T-cell (primary cell): ENCODE results near the gene SPAG6. TPM values are rescaled to one million over a fixed set of nuclear protein-coding genes. Genes with fewer than 3 reads are reported as not detected.

ENCODE experiments used
- ATAC-seq, 4 experiments: fragments of 200-7000 bp in 3 of 4; fragments of 150-1000 bp in 1 of 4; cut with Tn5 transposase; replicated peaks in 1 of 4; 1 replicate in 3 of 4; 2 replicates in 1 of 4; pipeline ENCODE4 v1.10.0; 2021; ENCODE audit warnings: moderate library complexity in 3 of 4, mild to moderate bottlenecking in 2 of 4, moderate number of reproducible peaks in 1 of 4
- CTCF ChIA-PET, 2 donors: fragments of 300-600 bp; sonication (Branson Sonifier 250); formaldehyde crosslinking; loops; one replicate each; lab custom pipeline; 2022; ENCODE audit warnings: antibody characterized with exemption in 2 of 2; lab: Charles Lee
- POLR2A ChIA-PET, 2 donors: fragments of 300-600 bp; sonication (Branson Sonifier 250); formaldehyde crosslinking; loops; one replicate each; lab custom pipeline; 2022; ENCODE audit warnings: antibody characterized with exemption in 2 of 2; lab: Charles Lee
- DNase-seq, 35 experiments: peaks; one replicate each; pipeline versions ENCODE4 v3.0.0 to v3.0.0-alpha.2; 2013 to 2023
- H3K27ac ChIP-seq: one replicate; pipeline ENCODE4 v1.5.1; 2013; ENCODE audit warnings: low read length
- H3K27me3 ChIP-seq, 2 experiments: replicated peaks in 1 of 2; 1 replicate in 1 of 2; 2 replicates in 1 of 2; pipeline versions ENCODE4 v1.6.1 to v1.7.0; 2013; ENCODE audit warnings: low read length in 1 of 2, mixed read lengths in 1 of 2; ENCODE audit not compliant: control insufficient read depth in 2 of 2, insufficient read depth in 2 of 2; ENCODE audit errors: extremely low read depth in 1 of 2
- H3K36me3 ChIP-seq, 2 donors: 1 replicate in 1 of 2; 2 replicates in 1 of 2; pipeline versions ENCODE4 v1.6.1 to v1.7.0; 2013; ENCODE audit warnings: low read length in 1 of 2; ENCODE audit not compliant: control insufficient read depth in 2 of 2, insufficient read depth in 1 of 2; ENCODE audit errors: extremely low read depth in 1 of 2
- H3K4me1 ChIP-seq, 2 experiments: 1 replicate in 1 of 2; 2 replicates in 1 of 2; pipeline versions ENCODE4 v1.6.1 to v1.7.0; 2013; ENCODE audit warnings: low read length in 2 of 2, mixed read lengths in 1 of 2; ENCODE audit not compliant: insufficient read depth in 2 of 2, control insufficient read depth in 1 of 2; ENCODE audit errors: extremely low read depth in 1 of 2
- H3K4me3 ChIP-seq, 2 donors: 1 replicate in 1 of 2; 2 replicates in 1 of 2; pipeline versions ENCODE4 v1.5.1 to v1.7.0; 2013; ENCODE audit warnings: mild to moderate bottlenecking in 2 of 2, low read length in 1 of 2, moderate library complexity in 1 of 2; ENCODE audit not compliant: control insufficient read depth in 1 of 2; ENCODE audit errors: extremely low read depth in 1 of 2
- H3K9me3 ChIP-seq: 2 replicates; pipeline ENCODE4 v1.7.0; 2013
- H3K27ac Mint-ChIP-seq, 2 donors: one replicate each; pipeline ENCODE4 v1.8.0; 2020 to 2021; ENCODE audit warnings: mild to moderate bottlenecking in 2 of 2, mixed read lengths in 2 of 2
- H3K27me3 Mint-ChIP-seq, 2 donors: one replicate each; pipeline ENCODE4 v1.8.0; 2021 to 2022; ENCODE audit warnings: mixed read lengths in 2 of 2
- H3K36me3 Mint-ChIP-seq: one replicate; pipeline ENCODE4 v1.8.0; 2021; ENCODE audit warnings: mixed read lengths
- H3K4me1 Mint-ChIP-seq, 3 donors: one replicate each; pipeline ENCODE4 v1.8.0; 2020 to 2022; ENCODE audit warnings: mixed read lengths in 3 of 3, mild to moderate bottlenecking in 1 of 3
- H3K4me3 Mint-ChIP-seq, 3 donors: one replicate each; pipeline ENCODE4 v1.8.0; 2020 to 2022; ENCODE audit warnings: mild to moderate bottlenecking in 3 of 3, mixed read lengths in 3 of 3, moderate library complexity in 3 of 3
- H3K9me3 Mint-ChIP-seq, 3 donors: one replicate each; pipeline ENCODE4 v1.8.0; 2020 to 2022; ENCODE audit warnings: mixed read lengths in 3 of 3
- WGBS: methylation state at CpG from one replicate; pipeline ENCODE4 v1.1.5; 2013; ENCODE audit warnings: missing lambda C conversion rate; ENCODE audit not compliant: insufficient coverage; 5-methylcytosine and 5-hydroxymethylcytosine counted together
- total RNA-seq, 35 experiments: library from RNA in 6 of 35; stranded (reverse) in 6 of 35; fragments of 120-200 nt in 1 of 35; gene quantifications; one replicate each; pipeline versions ENCODE4 v1.2.1 to v1.2.4 and lab custom pipeline; 2013 to 2026

The SPAG6 gene
- total RNA-seq, 5 donors from 2014 or later (not counting 1 experiment from before 2014, with no cell fraction given): 0.23 to 0.33 TPM; not detected in 3

DNA sequence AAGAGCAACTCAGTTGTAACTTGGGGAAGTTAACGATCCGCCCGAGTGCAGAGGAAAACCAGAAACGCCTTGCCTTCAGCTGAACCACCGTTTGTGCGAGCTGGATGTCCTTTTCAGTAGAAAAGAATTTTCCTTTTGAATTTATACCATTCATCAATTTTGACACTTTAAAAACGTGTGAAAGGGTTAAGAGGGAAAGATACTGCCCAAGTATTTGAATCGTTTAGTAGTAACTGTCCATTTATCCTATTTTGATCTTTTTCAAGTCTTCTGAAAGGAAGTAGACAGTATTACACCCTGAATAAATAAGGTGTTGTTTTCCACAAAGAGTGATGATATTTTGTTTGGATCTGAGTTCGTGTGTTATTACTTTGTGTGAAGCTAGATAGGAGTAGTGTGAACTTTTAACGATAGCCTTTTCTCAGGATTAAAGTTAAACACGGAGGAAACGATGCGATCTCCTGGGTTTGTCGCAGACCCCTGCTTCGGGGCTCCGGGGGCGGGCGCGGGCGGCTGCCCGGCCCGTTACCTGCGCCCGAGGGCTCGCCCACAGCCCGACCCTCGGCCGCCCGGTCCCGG is 25.2 kb upstream of the SPAG6 start:
- peaks cover 0 to 22% of the 10 kb centered on the region in 2 experiments for H3K27me3 ChIP-seq
- 3% methylated on average over 22 of the region's 30 CpGs for WGBS
- H3K9me3 ChIP-seq: no peaks in the 10 kb centered on the region
- DNase-seq (peak in 1 of 35 experiments; percentile 34), ATAC-seq (no peak)
- H3K36me3 ChIP-seq: no peaks in the 10 kb centered on the region
- peak overlapping the region; percentile 41 to 57 for H3K4me3 ChIP-seq
- Mint-ChIP-seq H3K27me3 (peaks cover 8 to 29% of the 10 kb centered on the region in 2 donors), H3K9me3 (no peaks in the 10 kb centered on the region), H3K36me3 (peaks cover 3% of the 10 kb centered on the region), H3K27ac (peak overlapping the region; percentile 92 to 93), H3K4me1 (peaks cover 49 to 68% (median 62%) of the 10 kb centered on the region in 3 donors), H3K4me3 (peak overlapping the region; percentile 86 to 94 (median 90))
- CTCF ChIA-PET: interaction anchor here in 1 of 2 donors (1.0 kb wide), 1 partner anchor 91 kb away, joined by 4 read pairs; no protein-coding TSS in a partner anchor
- peak overlapping the region; percentile 56 for H3K27ac ChIP-seq
- POLR2A ChIA-PET: interaction anchor here (0.9 to 1.0 kb wide), 2 partner anchors 18 to 20 kb away, joined by 3 to 5 read pairs; no protein-coding TSS in a partner anchor
- peaks cover 28 to 29% of the 10 kb centered on the region in 2 experiments for H3K4me1 ChIP-seq

DNA sequence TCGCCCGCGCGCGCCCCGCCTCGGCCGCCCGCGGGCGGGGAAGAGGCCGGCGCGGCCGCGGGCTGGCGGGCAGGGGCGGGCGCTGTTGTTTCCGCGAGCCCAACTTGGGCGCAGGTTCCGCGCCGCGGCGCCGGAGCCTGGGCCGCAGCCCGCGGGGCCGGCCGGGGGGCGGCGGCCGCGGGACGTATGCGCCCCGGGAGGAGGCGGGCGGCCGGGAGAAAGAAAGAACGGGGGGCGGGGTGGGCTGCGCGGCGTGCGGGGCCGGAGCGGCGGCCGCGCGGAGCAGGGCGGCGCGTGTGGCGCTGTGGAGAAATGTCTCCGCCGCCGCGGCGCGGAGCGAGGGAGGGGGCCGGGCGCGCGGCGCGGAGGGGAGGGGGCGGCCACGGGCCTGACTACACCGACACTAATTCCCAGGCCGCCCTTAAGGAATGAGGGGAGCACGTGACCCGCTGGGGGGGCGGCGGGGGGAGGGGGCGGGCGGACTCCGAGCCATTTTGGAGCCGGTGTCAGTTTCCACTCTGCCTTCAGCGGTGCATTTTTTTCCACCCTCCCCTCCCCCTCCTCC is 24.6 kb upstream of the SPAG6 start, which contains the start of gene BMI1:
TSS of gene BMI1 (plus strand) at position 509 of the 565 bp plus-strand sequence. CDS start 5,351 bp downstream, outside the sequence.
- peak within 1 kb of the TSS; percentile 86 to 94 (median 90) for H3K4me3 Mint-ChIP-seq
- under 1% methylated on average over 48 of the region's 85 CpGs for WGBS
- H3K27ac Mint-ChIP-seq: peak within 1 kb of the TSS; percentile 92 to 93
- Histone ChIP-seq H3K4me3 (peak within 1 kb of the TSS; percentile 72 to 85), H3K4me1 (peaks cover 29 to 31% of the 10 kb centered on the region in 2 experiments), H3K27ac (peak within 1 kb of the TSS; percentile 56), H3K9me3 (no peaks in the 10 kb centered on the region), H3K36me3 (no peaks in the 10 kb centered on the region), H3K27me3 (peaks cover 0 to 24% of the 10 kb centered on the region in 2 experiments)
- ATAC-seq (peak; percentile 36 to 40 (median 38)), DNase-seq (peak in 30 of 35 experiments; percentile 28 to 78 (median 53))
- POLR2A ChIA-PET: interaction anchor here in 1 of 2 donors (0.7 to 1.0 kb wide), 2 partner anchors 20 to 41 kb away, joined by 3 to 5 read pairs; no protein-coding TSS in a partner anchor
- CTCF ChIA-PET: no interaction called here
- H3K36me3 Mint-ChIP-seq: peaks cover 3% of the 10 kb centered on the region
- no peaks in the 10 kb centered on the region for H3K9me3 Mint-ChIP-seq
- H3K4me1 Mint-ChIP-seq: peaks cover 45 to 63% (median 57%) of the 10 kb centered on the region in 3 donors
- peaks cover 8 to 29% of the 10 kb centered on the region in 2 donors for H3K27me3 Mint-ChIP-seq

DNA sequence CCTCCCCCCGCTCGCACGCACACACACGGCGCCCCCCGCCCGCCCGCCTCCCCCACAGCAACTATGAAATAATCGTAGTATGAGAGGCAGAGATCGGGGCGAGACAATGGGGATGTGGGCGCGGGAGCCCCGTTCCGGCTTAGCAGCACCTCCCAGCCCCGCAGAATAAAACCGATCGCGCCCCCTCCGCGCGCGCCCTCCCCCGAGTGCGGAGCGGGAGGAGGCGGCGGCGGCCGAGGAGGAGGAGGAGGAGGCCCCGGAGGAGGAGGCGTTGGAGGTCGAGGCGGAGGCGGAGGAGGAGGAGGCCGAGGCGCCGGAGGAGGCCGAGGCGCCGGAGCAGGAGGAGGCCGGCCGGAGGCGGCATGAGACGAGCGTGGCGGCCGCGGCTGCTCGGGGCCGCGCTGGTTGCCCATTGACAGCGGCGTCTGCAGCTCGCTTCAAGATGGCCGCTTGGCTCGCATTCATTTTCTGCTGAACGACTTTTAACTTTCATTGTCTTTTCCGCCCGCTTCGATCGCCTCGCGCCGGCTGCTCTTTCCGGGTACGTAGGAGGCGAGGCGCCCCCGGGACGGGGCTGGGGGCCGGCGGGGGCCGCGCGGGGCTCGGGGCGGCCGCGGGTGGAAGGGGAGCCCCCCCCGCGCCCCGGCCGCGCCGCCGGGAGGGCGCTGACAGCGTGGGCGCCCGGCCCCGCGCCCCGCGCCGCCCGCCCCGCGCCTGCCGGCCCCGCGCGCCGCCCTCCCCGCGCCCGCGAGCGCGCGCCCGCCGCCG is 24.0 kb upstream of the SPAG6 start:
- CTCF ChIA-PET: no interaction called here
- WGBS: under 1% methylated on average over 93 of the region's 114 CpGs
- ATAC-seq (peak; percentile 36 to 39 (median 38)), DNase-seq (peak in 31 of 35 experiments; percentile 30 to 76 (median 53))
- Histone ChIP-seq H3K4me1 (peaks cover 34 to 37% of the 10 kb centered on the region in 2 experiments), H3K9me3 (no peaks in the 10 kb centered on the region), H3K27ac (peak overlapping the region; percentile 52), H3K4me3 (peak overlapping the region; percentile 72 to 85), H3K36me3 (no peaks in the 10 kb centered on the region), H3K27me3 (peaks cover 0 to 25% of the 10 kb centered on the region in 2 experiments)
- H3K36me3 Mint-ChIP-seq: peaks cover 6% of the 10 kb centered on the region
- peak overlapping the region; percentile 82 to 87 (median 84) for H3K4me3 Mint-ChIP-seq
- peak overlapping the region; percentile 72 to 74 for H3K27ac Mint-ChIP-seq
- H3K9me3 Mint-ChIP-seq: no peaks in the 10 kb centered on the region
- peaks cover 47 to 66% (median 62%) of the 10 kb centered on the region in 3 donors for H3K4me1 Mint-ChIP-seq
- POLR2A ChIA-PET: interaction anchor here in 1 of 2 donors (0.7 kb wide), 1 partner anchor 41 kb away, joined by 3 read pairs; no protein-coding TSS in a partner anchor
- peaks cover 8 to 29% of the 10 kb centered on the region in 2 donors for H3K27me3 Mint-ChIP-seq

DNA sequence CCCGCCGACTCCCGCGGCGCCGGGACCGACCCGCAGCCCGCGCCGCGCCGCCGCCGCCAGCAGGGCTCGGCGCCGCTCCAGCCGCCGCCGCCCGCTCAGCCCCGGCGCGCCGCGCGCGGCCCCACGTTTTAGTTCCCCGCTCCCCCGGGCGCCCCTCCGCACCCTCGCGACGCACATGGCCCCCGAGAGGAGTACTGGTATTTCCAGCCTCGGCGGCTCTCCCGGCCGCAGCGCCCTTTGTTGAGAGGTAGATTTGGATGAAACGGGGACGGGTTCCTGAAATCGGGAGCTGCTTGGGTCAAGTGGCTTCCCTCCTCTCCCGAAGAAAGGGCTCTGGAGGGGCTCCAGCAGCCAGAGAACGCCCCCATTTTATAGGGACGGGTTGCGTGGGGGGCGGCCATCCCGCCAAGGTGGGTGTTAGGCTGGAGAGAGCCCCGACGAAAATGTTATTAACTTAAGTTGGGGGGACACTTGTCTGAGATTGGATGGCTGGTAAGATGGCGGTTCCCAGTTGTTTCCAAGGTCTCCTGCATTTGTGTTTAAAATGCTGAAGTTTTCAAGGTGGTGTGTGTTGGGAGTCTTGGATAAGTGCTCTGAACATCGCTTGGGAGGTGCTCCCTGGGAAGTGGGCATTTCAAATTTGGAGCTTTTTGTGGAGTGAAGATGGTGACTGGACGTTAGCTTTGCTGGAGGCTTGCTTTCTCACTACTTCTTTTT is 23.2 kb upstream of the SPAG6 start:
- CTCF ChIA-PET: interaction anchor here in 1 of 2 donors (0.6 to 1.3 kb wide), 2 partner anchors 18 to 68 kb away, joined by 3 read pairs; no protein-coding TSS in a partner anchor
- Mint-ChIP-seq H3K27me3 (peaks cover 8 to 29% of the 10 kb centered on the region in 2 donors), H3K9me3 (no peaks in the 10 kb centered on the region), H3K4me1 (peaks cover 47 to 66% (median 63%) of the 10 kb centered on the region in 3 donors), H3K36me3 (peaks cover 8% of the 10 kb centered on the region), H3K4me3 (peak overlapping the region; percentile 82 to 90 (median 87)), H3K27ac (peak overlapping the region; percentile 72 to 89)
- H3K9me3 ChIP-seq: no peaks in the 10 kb centered on the region
- H3K27ac ChIP-seq: peak overlapping the region; percentile 19
- peaks cover 0 to 3% of the 10 kb centered on the region in 2 donors for H3K36me3 ChIP-seq
- DNase-seq (peak in 13 of 35 experiments; percentile 8 to 41 (median 29)), ATAC-seq (peak in 1 of 4 experiments; percentile 4)
- peaks cover 30 to 31% of the 10 kb centered on the region in 2 experiments for H3K4me1 ChIP-seq
- H3K4me3 ChIP-seq: peak overlapping the region; percentile 59 to 69
- WGBS: under 1% methylated on average over 53 of the region's 57 CpGs
- peaks cover 0 to 20% of the 10 kb centered on the region in 2 experiments for H3K27me3 ChIP-seq
- POLR2A ChIA-PET: interaction anchor here in 1 of 2 donors (0.6 to 1.0 kb wide), 3 partner anchors 10 to 375 kb away, joined by 3 to 5 read pairs (median 4); no protein-coding TSS in a partner anchor

DNA sequence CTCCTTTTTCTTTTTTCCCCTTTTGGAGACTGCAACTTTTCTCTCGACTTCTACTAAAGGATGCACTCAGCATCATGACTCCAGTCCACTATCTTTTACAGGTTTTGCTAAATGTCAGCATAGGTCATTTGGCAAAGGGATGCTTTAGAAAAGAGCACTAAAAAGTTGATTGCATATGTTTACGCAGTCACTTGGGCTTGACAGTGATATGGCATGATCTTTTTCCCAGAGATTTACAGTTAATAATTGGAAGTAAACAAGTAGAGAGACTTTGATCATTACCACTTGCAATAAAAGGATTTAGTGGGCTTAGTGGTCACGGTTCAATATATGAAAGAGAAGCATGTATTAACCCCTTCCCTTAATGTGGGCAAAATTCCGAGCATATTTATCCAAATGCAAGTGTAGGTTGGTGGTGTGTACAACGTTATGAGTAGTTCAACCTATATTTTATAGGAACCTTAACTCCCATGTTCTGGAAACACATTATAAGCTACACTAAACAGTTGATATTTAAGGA is 22.6 kb upstream of the SPAG6 start:
- H3K27me3 ChIP-seq: peaks cover 0 to 20% of the 10 kb centered on the region in 2 experiments
- peak in 1 of 35 experiments; percentile 14 for DNase-seq
- no peak overlapping the region for H3K27ac ChIP-seq
- ChIA-PET CTCF (interaction anchor here in 1 of 2 donors (0.6 to 1.3 kb wide), 2 partner anchors 18 to 69 kb away, joined by 3 read pairs; no protein-coding TSS in a partner anchor), POLR2A (interaction anchor here in 1 of 2 donors (0.6 to 1.0 kb wide), 4 partner anchors 9 to 763 kb away, joined by 3 to 5 read pairs (median 4); no protein-coding TSS in a partner anchor)
- peak overlapping the region; percentile 59 to 69 for H3K4me3 ChIP-seq
- H3K27ac Mint-ChIP-seq: peak overlapping the region; percentile 72 to 89
- peaks cover 12% of the 10 kb centered on the region for H3K36me3 Mint-ChIP-seq
- no peak for ATAC-seq
- H3K9me3 ChIP-seq: no peaks in the 10 kb centered on the region
- WGBS: no CpG with 5 or more reads among the region's 5 CpGs
- H3K4me1 Mint-ChIP-seq: peaks cover 45 to 61% (median 58%) of the 10 kb centered on the region in 3 donors
- H3K4me3 Mint-ChIP-seq: peak overlapping the region; percentile 82 to 90 (median 87)
- H3K9me3 Mint-ChIP-seq: no peaks in the 10 kb centered on the region
- H3K36me3 ChIP-seq: peaks cover 0 to 3% of the 10 kb centered on the region in 2 donors
- H3K27me3 Mint-ChIP-seq: peaks cover 8 to 32% of the 10 kb centered on the region in 2 donors
- H3K4me1 ChIP-seq: peaks cover 29 to 30% of the 10 kb centered on the region in 2 experiments
